ENCODE results near the gene LEPROT.
"Not testable (repeated sequence)": the region's sequence is repeated elsewhere in the genome, so short reads cannot be mapped to it uniquely, and the experiment has no call there.

The LEPROT gene, protein sequence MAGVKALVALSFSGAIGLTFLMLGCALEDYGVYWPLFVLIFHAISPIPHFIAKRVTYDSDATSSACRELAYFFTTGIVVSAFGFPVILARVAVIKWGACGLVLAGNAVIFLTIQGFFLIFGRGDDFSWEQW

DNA sequence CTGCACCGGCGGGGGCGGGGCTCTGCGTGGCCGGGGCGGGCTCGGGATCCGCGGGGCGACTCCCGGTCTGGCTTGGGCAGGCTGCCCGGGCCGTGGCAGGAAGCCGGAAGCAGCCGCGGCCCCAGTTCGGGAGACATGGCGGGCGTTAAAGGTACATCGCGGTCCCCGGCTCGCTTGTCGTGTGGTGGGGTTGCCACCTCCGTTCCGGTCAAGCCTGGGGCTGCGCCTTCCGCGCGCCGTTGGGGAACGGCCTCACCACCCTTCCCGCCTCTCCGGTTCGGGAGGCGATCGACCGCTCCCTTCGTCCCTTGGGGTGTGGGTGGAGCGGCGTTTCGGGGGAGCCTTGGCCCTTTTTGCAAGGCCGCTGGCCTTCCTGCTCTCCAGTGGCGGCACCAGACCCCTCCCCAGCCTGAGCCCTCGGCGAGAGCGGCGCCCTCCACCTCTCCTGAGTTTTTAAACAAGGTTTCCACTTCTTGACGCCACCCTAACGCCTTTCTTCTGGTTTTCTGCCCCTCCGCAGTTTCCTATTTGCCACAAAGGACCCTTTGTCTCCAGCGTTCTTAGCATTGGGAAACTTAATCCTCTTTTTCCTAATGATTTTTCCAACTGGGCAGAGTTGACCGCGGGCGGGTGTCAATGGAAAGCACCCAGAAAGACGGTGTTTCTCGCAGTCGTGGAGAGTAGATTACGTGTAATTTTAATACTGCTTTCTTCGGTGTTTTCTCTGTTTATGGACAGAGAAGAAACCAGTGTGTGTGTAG, at the start of gene LEPROT, which contains the start of gene LEPR:
TSS of gene LEPROT (plus strand) at position 79 of the 761 bp plus-strand sequence. CDS start at position 136, 57 bp downstream.
TSS of gene LEPR (plus strand) at position 79 of the 761 bp plus-strand sequence. CDS start 144,898 bp downstream, outside the sequence.
- no peak for DNase-seq (ENCODE audit: low read depth in 2 of 2)

DNA sequence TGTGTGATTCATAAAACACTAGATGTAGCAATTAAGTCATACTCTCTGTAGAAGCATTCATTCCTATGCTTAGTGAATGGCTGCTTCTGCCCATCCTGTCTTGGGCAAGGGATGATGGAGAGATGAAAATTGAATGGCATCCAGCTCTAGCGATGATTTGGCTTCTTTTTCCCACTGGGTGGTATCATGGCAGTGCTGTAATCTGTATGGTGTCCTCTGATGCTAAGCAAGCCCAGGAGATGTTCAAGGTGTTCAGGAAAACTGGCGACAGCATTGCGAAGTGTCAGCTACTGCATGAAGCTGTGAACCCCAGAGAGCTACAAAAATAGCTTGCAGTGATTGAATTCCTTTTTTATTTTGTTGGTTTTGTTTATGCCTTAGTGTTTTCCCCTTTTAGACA, 48.9 kb upstream of the LEPROT start:
- DNase-seq (ENCODE audit: low read depth in 2 of 2): no peak

DNA sequence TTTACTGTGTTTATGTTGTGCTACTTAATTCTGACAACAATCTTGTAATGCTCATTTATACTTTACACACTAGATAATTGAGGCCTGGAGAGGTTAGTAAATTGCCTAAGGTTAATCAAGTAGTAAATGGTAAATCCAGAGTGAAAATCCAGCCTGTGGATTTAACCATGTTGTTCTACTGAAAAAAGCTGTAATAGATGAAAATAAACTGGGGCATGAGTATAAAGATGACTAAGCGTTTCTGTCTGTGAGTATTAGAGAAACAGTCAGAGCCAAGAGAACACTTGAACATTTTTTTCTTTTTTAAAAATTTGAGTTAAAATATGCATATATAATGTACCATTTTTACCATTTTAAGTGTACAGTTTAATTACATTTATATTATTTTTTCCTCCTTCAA, 47.9 kb upstream of the LEPROT start:
- no peak for DNase-seq (ENCODE audit: low read depth in 2 of 2)

DNA sequence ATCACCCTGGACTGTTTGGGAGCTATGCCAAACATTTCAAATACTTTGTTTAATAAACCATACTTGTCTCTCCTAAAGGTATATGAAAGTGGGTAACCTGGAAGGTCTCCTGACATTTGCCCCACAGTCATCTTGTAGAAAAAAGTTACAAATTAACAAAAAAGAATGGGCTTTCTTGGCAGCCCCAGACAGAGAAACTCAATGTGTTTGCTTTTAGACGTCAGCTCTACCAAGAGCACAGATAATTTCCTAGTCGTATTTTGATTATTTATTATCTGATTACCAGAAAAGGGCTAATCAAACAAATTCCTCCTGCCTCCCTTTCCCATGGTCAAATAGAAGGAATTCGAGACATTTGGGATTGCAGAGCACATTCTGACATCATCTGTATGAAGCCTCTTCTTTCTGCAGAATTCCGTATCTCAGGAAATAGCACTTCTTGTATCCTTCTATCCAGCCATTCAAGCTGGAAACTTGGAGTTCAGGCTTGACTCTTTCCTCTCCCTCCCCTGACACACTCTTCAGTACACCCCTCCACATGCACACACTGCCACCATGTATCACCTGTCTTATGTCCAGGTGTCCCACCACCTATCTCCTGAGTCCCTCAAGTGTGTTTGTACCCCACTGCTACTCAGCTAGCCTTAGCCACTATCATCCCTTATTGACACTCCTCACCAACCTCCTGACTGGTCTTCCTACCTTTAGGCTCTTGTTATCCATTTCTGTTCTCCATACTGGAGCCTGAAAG, 42.8 kb upstream of the LEPROT start:
- DNase-seq (ENCODE audit: low read depth in 2 of 2): no peak

DNA sequence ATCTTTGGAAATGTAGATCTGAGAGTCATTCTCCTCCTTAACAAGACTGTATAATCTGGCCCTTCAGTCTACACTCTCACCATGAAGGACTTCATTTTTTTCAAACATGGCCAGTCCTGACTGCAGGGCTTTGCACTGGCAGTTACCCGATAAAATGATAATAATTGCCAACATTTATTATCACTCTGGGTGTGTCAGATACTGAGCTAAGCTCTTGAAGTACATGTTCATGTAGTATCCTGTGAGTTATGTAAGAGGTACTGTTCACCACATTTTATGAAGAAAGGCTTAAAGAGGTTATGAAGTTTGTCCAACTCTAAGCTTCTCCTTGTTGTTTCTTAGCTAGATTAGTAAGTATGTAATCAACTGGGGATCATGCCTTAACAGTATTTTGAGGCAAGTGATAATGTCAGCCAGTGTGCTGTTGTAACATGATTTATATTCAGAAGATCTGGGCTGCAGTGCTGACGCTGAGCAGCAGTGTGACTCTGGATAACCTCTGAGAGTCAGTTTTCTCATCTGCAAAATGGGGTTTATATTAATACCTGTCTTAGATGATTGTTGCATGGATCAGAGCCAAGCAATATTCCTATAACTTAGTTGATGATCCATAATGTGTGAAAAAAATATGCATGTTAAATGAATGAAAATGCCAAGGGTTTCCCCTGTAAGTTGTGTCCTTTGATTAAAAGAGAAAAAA, 42.1 kb upstream of the LEPROT start:
- DNase-seq (ENCODE audit: low read depth in 2 of 2): no peak

DNA sequence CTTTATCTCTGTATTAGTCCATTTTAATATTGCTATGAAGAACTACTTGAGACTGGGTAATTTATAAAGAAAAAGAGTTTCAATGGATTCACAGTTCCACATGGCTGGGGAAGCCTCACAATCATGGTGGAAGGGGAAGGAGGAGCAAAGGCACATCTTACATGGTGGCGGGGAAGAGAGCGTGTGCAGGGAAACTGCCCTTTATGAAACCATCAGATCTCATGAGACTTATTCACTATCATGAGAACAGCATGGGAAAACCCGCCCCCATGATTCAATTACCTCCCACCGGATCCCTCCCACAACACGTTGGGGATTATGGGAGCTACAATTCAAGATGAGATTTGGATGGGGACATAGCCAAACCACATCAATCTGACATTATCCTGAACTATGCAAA, 36.0 kb upstream of the LEPROT start:
- not testable (repeated sequence) for DNase-seq (ENCODE audit: low read depth in 2 of 2)

DNA sequence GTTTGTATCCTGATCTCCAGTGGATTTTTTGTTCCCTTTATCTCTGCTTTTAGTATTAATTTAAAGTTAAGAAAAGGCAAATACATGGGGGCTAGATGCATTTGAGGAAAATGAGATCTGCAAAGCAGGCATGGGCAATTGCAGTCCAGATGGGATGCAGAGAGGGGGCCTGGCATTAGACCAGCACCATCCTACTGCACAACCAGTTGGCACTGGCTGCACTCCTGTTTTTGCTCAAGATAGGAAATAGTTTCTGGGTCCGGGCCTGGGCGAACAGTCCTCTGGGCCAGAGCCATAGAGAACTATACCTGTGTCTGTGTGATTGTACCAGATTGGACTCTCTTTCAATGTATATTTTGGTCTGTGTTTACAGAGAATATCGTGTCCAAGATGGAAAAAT, 34.0 kb upstream of the LEPROT start:
- DNase-seq (ENCODE audit: low read depth in 2 of 2): no peak

DNA sequence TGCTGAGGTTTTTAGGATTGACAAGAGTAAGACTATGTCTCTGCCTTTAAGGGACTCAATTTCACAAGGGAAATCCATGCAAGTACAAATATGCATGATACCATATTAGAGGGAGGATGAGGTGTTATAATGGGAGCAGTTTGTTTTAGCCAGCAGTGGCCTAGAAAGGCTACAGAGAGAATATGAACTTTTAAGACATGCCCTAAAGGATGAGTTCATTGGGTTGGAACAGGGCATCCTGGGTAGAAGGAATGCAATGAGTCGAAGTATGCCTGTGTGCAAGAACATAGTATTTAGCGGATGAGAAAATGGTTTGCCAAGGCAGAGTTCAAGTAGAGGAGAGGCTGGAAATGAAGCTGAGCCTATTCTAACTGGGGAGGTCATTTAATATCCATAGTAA, 32.6 kb upstream of the LEPROT start:
- no peak for DNase-seq (ENCODE audit: low read depth in 2 of 2)

DNA sequence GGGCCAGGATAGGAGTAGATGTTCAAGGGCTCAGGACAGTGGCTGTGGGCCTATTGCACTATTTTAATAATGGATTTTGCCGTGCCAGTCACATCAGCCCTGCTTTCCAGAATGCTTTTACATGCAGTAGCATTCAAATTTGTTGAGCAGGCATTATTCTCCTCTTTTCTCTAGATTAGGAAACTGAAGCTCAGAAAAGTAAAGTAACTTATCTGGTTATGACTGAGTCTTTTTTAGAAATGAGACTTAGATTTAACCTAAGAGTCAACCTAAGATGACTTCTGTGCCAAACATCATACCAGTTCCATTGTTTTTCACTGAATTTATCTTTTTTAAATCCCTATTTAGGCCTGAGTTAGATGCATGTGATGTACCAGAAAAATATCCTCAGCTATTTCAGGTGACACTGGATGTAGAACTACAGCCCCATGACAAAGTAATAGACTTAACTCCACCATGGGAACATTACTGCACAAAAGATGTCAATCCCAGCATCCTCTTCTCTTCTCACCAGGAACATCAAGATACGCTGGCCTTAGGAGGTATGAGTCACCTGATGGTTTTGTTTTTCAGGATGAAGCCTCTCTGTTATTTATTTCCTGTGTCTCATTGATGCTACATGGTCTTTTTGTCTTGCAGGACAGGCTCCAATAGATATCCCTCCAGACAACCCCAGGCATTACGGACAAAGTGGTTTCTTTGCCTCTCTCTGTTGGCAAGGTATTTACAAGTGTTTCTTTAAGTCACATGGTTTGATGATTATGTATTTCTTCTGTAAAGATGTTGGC, 31.4 kb upstream of the LEPROT start:
- no peak for DNase-seq (ENCODE audit: low read depth in 2 of 2)

DNA sequence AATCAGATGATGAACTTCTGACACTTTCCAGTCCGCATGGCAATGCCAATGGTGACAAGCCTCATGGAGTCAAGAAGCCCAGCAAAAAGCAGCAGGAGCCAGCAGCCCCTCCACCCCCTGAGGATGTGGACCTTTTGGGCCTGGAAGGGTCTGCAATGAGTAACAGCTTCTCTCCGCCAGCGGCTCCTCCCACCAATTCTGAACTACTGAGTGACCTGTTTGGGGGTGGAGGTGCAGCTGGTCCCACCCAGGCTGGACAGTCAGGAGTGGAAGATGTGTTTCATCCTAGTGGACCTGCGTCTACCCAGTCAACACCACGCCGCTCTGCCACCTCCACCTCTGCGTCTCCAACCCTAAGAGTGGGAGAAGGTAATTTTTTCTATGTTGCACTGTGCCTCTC, 28.0 kb upstream of the LEPROT start:
- DNase-seq (ENCODE audit: low read depth in 2 of 2): no peak

DNA sequence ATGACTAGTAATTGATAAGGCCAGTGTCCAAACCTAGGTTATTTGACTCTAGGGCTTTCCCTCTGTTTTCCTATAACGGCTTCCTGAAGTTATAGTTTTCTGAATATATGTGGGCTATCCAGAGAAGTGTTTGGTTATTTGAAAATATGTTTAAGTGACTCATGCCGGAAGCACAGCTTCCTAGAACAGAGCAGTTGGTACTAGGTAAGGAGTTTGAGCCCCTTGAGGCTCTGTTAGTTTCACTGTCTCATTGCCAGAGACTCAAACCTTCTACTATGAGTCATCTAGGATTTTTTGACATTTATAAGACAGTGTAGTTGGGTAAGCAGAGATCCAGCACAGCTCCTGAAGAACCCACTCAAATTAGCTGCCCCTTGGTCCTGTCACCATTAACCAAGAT, 27.1 kb upstream of the LEPROT start:
- no peak for DNase-seq (ENCODE audit: low read depth in 2 of 2)

DNA sequence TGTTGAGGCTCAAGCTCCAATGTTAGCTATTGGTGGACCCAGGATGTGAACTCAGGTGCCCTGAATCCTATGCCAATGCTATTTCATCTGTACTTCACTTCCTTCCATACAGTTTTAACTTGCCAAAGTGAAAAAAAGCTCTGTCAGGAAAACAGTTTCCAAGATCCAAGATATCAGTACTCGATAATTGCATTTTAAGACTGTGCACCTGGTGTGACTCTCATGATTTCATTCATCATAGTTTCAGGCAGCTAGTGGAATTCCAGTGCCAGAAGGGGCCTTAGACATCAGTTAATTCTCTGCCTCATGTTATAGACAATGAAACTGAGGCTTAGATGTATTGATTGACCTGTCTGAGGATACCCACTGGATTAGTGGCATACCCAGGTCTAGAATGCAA, 26.5 kb upstream of the LEPROT start:
- no peak for DNase-seq (ENCODE audit: low read depth in 2 of 2)

DNA sequence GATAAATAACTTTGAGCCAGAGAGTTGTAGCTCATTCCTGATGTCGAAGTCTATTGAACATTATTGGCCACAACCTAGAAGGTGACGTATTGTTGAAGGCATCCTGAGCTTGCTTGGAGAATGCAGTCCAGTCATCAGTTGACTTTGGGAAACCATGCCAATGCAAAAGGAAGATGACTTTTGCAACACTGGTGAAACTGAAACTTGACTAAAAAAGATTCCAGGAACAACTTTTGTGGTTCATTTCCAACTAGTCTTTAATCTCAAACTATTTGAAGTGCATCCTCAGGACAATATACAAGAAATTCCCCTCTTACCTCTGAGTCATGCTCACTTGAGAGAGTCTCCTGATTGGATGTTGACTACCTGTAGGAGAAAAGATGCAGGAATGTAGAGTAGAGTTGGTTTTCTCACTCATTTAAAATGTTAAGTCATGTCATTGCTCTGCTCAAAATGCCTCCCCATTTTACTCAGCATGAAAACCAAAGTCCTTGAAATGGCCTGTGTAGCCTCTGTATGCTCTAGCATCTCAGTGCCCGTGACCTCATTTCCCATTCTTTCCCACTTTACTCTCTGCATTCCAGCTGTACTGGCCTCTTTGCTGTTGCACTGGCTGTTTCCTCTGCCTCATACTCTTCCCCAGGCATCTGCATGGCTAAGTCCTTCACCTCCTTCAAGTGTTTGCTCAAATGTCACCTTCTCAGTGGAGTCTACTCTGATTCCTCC, 24.4 kb upstream of the LEPROT start:
- no peak for DNase-seq (ENCODE audit: low read depth in 2 of 2)

DNA sequence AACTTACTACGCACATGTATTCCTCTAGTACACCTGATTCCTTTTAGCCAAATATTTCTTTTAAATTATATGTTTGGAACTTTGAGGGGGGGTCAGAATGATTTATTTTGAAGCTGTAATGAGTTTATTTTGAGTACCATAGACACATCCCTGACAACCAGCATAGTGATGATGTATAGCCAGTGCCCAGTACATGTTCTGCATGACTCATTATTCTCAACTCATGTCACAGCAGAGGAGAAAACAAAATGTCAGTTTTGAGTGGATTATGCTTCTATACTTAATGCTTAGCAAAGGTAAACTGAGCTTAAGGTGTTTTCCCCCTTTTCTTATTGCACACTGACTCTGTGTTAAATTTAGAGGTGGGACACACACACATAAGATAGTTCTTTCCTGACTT, 22.4 kb upstream of the LEPROT start:
- no peak for DNase-seq (ENCODE audit: low read depth in 2 of 2)

DNA sequence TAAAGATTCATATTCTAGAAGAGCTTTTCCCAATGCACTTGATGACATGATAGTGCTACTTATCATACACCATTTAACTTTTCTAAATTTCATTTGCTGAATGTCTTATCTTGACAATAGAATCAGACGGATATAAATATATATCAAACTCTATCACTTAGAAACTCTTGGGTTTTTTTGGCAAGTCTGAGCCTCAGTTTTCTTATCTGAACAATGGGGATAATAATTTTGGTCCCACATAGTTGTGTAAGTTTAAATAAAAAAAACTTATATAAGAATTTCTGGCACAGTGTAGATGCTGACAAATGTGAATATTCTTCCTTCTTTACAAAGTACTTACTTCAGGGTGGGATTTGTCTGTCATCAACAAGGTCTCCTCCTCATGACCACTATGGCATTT, 21.5 kb upstream of the LEPROT start:
- DNase-seq (ENCODE audit: low read depth in 2 of 2): no peak

DNA sequence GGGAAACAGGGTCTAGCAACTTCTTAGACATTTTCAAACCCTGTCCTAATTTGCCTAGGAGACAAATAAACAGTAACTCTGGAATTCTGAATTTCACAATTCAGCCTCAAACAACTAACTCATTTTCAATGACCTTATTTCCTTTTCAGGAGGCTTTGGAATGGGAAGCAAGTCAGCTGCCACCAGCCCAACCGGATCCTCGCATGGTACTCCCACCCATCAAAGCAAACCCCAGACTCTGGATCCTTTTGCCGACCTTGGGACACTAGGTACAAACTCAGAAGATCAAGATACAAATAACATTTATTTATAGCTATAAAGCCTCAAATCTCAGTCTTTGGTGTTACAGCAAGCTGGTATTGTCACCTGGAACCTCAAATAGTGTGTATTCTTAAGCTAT, 18.9 kb upstream of the LEPROT start:
- DNase-seq (ENCODE audit: low read depth in 2 of 2): no peak

DNA sequence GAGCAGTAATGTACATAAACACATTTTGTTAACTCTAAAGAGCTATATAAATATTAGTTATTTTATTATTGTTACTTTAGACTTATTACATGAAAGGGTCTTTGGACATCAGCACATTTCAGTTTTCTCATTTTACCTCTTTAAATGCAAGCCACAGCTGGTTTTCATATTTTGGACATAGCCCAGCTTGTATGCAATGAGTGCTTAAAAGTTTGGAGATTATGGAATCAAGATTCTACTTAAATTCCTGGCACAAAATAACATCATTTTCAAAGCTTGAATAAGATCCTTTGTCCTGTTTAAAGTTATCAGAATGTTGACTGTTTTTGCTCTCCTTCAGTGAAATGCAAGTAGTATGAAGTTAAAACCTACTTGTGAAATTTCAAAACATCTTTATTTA, 15.5 kb upstream of the LEPROT start:
- DNase-seq (ENCODE audit: low read depth in 2 of 2): no peak

DNA sequence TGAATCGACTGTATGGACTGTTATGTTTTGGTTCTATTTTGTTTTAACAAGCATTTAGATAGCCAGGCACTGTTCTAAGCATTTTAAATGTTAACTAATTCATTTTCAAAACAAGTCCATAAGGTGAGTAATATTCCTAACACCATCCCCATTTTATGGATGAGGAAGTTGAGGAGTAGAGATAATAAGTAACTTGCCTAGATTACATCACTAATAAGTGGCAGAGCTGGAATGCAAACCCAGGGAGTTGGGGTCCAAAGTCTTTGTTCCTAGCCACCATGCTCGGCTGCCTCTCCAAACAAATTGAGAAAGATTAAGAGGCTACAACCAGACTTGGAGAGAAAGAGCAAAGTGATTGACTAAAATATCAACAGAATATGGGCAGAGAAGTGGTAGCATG, 12.6 kb upstream of the LEPROT start:
- no peak for DNase-seq (ENCODE audit: low read depth in 2 of 2)

DNA sequence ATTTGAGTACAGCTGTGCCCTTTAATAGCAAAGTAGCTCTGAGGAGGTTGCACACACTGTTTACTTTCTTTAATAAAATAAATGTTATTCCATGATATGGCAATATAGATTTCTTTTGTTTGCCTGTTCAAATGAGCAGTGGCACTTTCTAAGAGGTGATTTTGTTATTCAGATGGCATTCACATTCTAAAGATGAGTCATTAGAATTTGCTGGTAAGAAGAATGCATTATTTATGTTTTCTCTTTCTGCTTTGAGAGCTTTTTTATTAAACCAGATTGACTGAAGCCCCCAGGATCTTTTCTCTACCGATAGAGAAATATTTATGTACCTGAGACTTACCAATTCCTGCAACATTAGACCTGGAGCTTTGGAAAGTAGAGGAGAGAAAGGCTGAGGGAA, 11.2 kb upstream of the LEPROT start:
- no peak for DNase-seq (ENCODE audit: low read depth in 2 of 2)

DNA sequence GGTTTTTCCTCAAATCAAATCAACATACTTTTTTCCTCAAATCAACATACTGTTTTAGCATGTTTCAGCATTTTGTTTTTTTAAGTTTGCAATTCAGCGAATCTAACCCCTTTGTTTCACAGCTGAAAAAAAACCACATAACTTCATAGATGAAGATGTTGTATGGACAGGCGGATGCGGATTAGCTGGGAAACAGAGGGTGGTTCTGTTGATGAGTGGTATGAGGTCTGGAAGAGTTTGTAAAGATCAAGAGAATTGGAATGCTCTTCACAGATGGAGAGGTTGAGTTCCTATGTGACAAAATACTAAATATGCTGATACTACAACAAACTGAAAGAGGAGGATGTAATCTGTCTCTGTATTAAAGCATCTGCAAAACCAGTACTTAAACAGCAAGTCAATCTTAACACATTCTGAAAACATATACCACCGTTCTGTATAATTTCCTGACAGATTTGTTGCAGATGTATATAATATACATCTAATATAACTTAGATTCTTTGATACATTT, 10.6 kb upstream of the LEPROT start:
- DNase-seq (ENCODE audit: low read depth in 2 of 2): no peak

Measured in stimulated activated CD8-positive, alpha-beta memory T cell treated with anti-CD3 and anti-CD28 coated beads, Interleukin-7, amount 100 ng/mL, for 1 hour (primary cell).